Heart left ventricle (tissue), 16 donors: Measurements from ENCODE around the gene SERINC2. TPM values are rescaled to one million over a fixed set of nuclear protein-coding genes. Genes with fewer than 3 reads are reported as not detected.

ENCODE experiments used
- ATAC-seq, 4 donors: fragments of 200-7000 bp; cut with Tn5 transposase; one replicate each; pipeline ENCODE4 v1.9.1; 2020 to 2022; ENCODE audit warnings: moderate library complexity in 4 of 4, mild to moderate bottlenecking in 3 of 4, moderate number of reproducible peaks in 1 of 4
- DNase-seq, 5 donors: peaks; one replicate each; pipeline ENCODE4 v3.0.0-alpha.2; 2020
- H3K27ac ChIP-seq, 12 donors: fragments of 200-600 bp; sonication (generic) in 4 of 12; one replicate each; pipeline versions ENCODE4 v1.5.0 to v1.8.0; 2016 to 2022; ENCODE audit warnings: mild to moderate bottlenecking in 2 of 12
- H3K27me3 ChIP-seq, 9 donors: fragments of 200-600 bp; sonication (generic) in 2 of 9; one replicate each; pipeline versions ENCODE4 v1.5.1 to v1.8.0; 2016 to 2022; ENCODE audit warnings: mild to moderate bottlenecking in 3 of 9
- H3K36me3 ChIP-seq, 9 donors: fragments of 200-600 bp; sonication (generic) in 2 of 9; one replicate each; pipeline versions ENCODE4 v1.5.0 to v1.8.0; 2018 to 2022; ENCODE audit warnings: mild to moderate bottlenecking in 2 of 9
- H3K4me1 ChIP-seq, 12 donors: fragments of 200-600 bp; sonication (generic) in 4 of 12; one replicate each; pipeline versions ENCODE4 v1.5.0 to v1.8.0; 2016 to 2022; ENCODE audit warnings: mild to moderate bottlenecking in 3 of 12
- H3K4me3 ChIP-seq, 12 donors: fragments of 200-600 bp; sonication (generic) in 4 of 12; one replicate each; pipeline versions ENCODE4 v1.5.0 to v1.8.0; 2017 to 2022; ENCODE audit warnings: mild to moderate bottlenecking in 9 of 12, moderate library complexity in 4 of 12
- H3K9me3 ChIP-seq, 12 donors: fragments of 200-600 bp; sonication (generic) in 4 of 12; one replicate each; pipeline versions ENCODE4 v1.5.0 to v1.8.0; 2016 to 2022; ENCODE audit warnings: mild to moderate bottlenecking in 1 of 12
- CTCF ChIP-seq, 12 donors: fragments of 200-600 bp; sonication (generic) in 4 of 12; IDR thresholded peaks; one replicate each; pipeline versions ENCODE4 v1.5.0 to v1.8.0; 2018 to 2022; ENCODE audit warnings: antibody characterized with exemption in 12 of 12, mild to moderate bottlenecking in 5 of 12
- POLR2A ChIP-seq, 2 donors: fragments of 450-650 bp; IDR thresholded peaks; one replicate each; pipeline ENCODE4 v1.6.1; 2017; ENCODE audit warnings: antibody characterized with exemption in 2 of 2, mild to moderate bottlenecking in 2 of 2, moderate library complexity in 2 of 2
- WGBS, 4 donors: extraction: QIAGEN DNeasy Blood & Tissue Kit in 2 of 4; methylation state at CpG; one replicate each; pipeline versions ENCODE4 v1.1.5 to v1.1.7; 2013 to 2018; 5-methylcytosine and 5-hydroxymethylcytosine counted together
- intact Hi-C, 10 donors: fragments of 100-400 bp; cut with DNase I; formaldehyde crosslinking; loops; one replicate each; pipeline versions ENCODE4 v1.11.1 to v1.14.2; 2022
- polyA plus RNA-seq, 2 donors: library from polyadenylated mRNA; stranded (reverse); fragments of 200-250 nt; gene quantifications; one replicate each; pipeline ENCODE4 v1.2.3, GENCODE V29; 2013
- total RNA-seq, 9 donors: library from RNA; depleted of rRNA in 2 of 9; stranded (reverse); fragments of >200 nt in 2 of 9; fragmentation: NEBNext Ultra II Directional in 3 of 9; extraction: Animal tissue kit (Norgen Biotek cat#: 25700) in 3 of 9; gene quantifications; one replicate each; pipeline versions ENCODE4 v1.1.0 to v1.2.4, GENCODE V29; 2016 to 2023
- donor health status: ischemic (EF 13 %, LVEDD 7.1; RV severe dilation, severe dysfunction).
- donor health status: healthy with polysubstance abuse.
- donor health status: DM: no; HTN: yes; CAD: no.
- donor health status: DM: no; HTN: no; CAD: no.
- donor health status: ischemic (EF 25% LVEDD 6.9; RV normal size, moderate dysfunction).
- donor health status: ischemic (EF 25% LVEDD 5.7; RV mildly dilated, moderate dysfunction).
- donor health status: healthy.
- donor health status: DM: yes; HTN: yes; CAD: no.
- donor health status: ischemic (EF 35%, LVEDD 5.7; RV mildly dilated, moderate dysfunction).
- donor health status: nonischemic (EF 11% LVEDD 7.7; RV severe dilation, severe dysfunction).
- donor health status: DM: yes; HTN: yes; CAD: no.
- donor health status: PGD.
- donor health status: ischemic (EF 29% LVEDD 5.4; RV normal size, mild dysfunction).
- donor health status: nonischemic (EF 23%, LVEDD 6.1; RV moderate dilation, normal function).

SERINC2 gene
- total and polyA plus RNA-seq, 11 donors, result 0.94 to 8.5 (median 2.3) TPM

GRCh38 chr1:31441558-31441957, 28.5 kb downstream of the SERINC2 start:
- H3K27ac ChIP-seq, result no peak overlapping the region
- WGBS, 4 donors, result 58 to 75% (median 72%) methylated on average over 4 of the region's 4 CpGs
- DNase-seq (no peak), ATAC-seq (peak in 1 of 4 donors; percentile 45)
- TF ChIP-seq CTCF (IDR thresholded peaks at IDR 0.05), result no peak
- TF ChIP-seq POLR2A (IDR thresholded peaks at IDR 0.05), result no peak
- no peaks in the 10 kb centered on the region for H3K36me3 ChIP-seq
- H3K4me3 ChIP-seq, result no peak overlapping the region
- peaks cover 0 to 6% (median 0%) of the 10 kb centered on the region in 12 donors for H3K9me3 ChIP-seq
- H3K27me3 ChIP-seq, result no peaks in the 10 kb centered on the region
- peaks cover 0 to 3% (median 0%) of the 10 kb centered on the region in 12 donors for H3K4me1 ChIP-seq
- intact Hi-C loops, result no loop called here

- peaks cover 0 to 6% (median 0%) of the 10 kb centered on the region in 12 donors for H3K9me3 ChIP-seq
- H3K4me3 ChIP-seq, result no peak overlapping the region
- no peak for TF ChIP-seq POLR2A (IDR thresholded peaks at IDR 0.05)
- TF ChIP-seq CTCF (IDR thresholded peaks at IDR 0.05), result no peak
- peaks cover 0 to 2% (median 0%) of the 10 kb centered on the region in 9 donors for H3K27me3 ChIP-seq
- peaks cover 0 to 3% (median 0%) of the 10 kb centered on the region in 12 donors for H3K4me1 ChIP-seq
- ATAC-seq, result no peak
- H3K27ac ChIP-seq, result no peak overlapping the region
- no peak for DNase-seq
- WGBS, 4 donors, result 82 to 91% (median 88%) methylated on average over 10 of the region's 10 CpGs
- intact Hi-C loops, result no loop called here
- no peaks in the 10 kb centered on the region for H3K36me3 ChIP-seq
Measured at GRCh38 chr1:31441970-31442647, 29.1 kb downstream of the SERINC2 start.

- Histone ChIP-seq H3K36me3 (no peaks in the 10 kb centered on the region), H3K27me3 (peaks cover 0 to 5% (median 0%) of the 10 kb centered on the region in 9 donors), H3K4me1 (peaks cover 0 to 3% (median 0%) of the 10 kb centered on the region in 12 donors), H3K27ac (no peak overlapping the region), H3K4me3 (no peak overlapping the region), H3K9me3 (peaks cover 0 to 6% (median 0%) of the 10 kb centered on the region in 12 donors)
- TF ChIP-seq CTCF (IDR thresholded peaks at IDR 0.05), result no peak
- no peak for TF ChIP-seq POLR2A (IDR thresholded peaks at IDR 0.05)
- whole genome bisulfite sequencing, 4 donors, result 57 to 89% (median 81%) methylated on average over 3 to 4 of the region's 4 CpGs
- intact Hi-C loops, result no loop called here
- no peak for ATAC-seq
- no peak for DNase-seq
Measured at GRCh38 chr1:31442648-31442994, 29.6 kb downstream of the SERINC2 start.

GRCh38 chr1:31443673-31444072, 30.7 kb downstream of the SERINC2 start:
- Histone ChIP-seq H3K27ac (no peak overlapping the region), H3K27me3 (peaks cover 0 to 5% (median 0%) of the 10 kb centered on the region in 9 donors), H3K4me3 (no peak overlapping the region), H3K4me1 (peaks cover 0 to 3% (median 0%) of the 10 kb centered on the region in 12 donors), H3K36me3 (no peaks in the 10 kb centered on the region), H3K9me3 (peaks cover 0 to 6% (median 0%) of the 10 kb centered on the region in 12 donors)
- no peak for ATAC-seq
- DNase-seq, result no peak
- no peak for TF ChIP-seq POLR2A (IDR thresholded peaks at IDR 0.05)
- no peak for TF ChIP-seq CTCF (IDR thresholded peaks at IDR 0.05)
- 98 to 100% (median 100%) methylated on average over 1 of the region's 1 CpG for WGBS, 4 donors
- intact Hi-C loops, result no loop called here
